ENCODE data around the gene FLT3LG.
A peak's percentile ranks its signal among the peaks of the same experiment; 100 is the strongest.
"Not testable (repeated sequence)": the region's sequence is repeated elsewhere in the genome, so short reads cannot be mapped to it uniquely, and the experiment has no call there.

The FLT3LG gene

GRCh38 chr19:49441210-49441959 lies 32.6 kb upstream of the FLT3LG start, which contains the start of gene SLC17A7:
SLC17A7 (minus strand) TSS chr19:49441527; CDS start chr19:49441379, 148 bp downstream.
- DNase-seq = no peak

GRCh38 chr19:49441960-49442350 lies 32.1 kb upstream of the FLT3LG start:
- DNase-seq = no peak

GRCh38 chr19:49442354-49442753 lies 31.7 kb upstream of the FLT3LG start:
- DNase-seq = no peak

GRCh38 chr19:49442771-49443365 lies 31.1 kb upstream of the FLT3LG start:
- DNase-seq = peak; percentile 78

- DNase-seq = peak; percentile 95
These were observed 30.5 kb upstream of the FLT3LG start for GRCh38 chr19:49443366-49444099.

- not testable (repeated sequence) for DNase-seq
These were observed 29.8 kb upstream of the FLT3LG start for GRCh38 chr19:49444100-49444700.

- no peak for DNase-seq
These were observed 28.0 kb upstream of the FLT3LG start for GRCh38 chr19:49445997-49446396.

- no peak for DNase-seq
These were observed 26.3 kb upstream of the FLT3LG start for GRCh38 chr19:49447485-49448431.

GRCh38 chr19:49448432-49448786 lies 25.6 kb upstream of the FLT3LG start:
- DNase-seq = no peak

- no peak for DNase-seq
These were observed 23.6 kb upstream of the FLT3LG start for GRCh38 chr19:49450405-49450804.

GRCh38 chr19:49451430-49452181 lies 22.4 kb upstream of the FLT3LG start, which contains the start of gene PIH1D1:
PIH1D1 (minus strand) TSS chr19:49451814; CDS start chr19:49451574, 240 bp downstream.
- DNase-seq = peak; percentile 99

- peak; percentile 97 for DNase-seq
These were observed 20.8 kb upstream of the FLT3LG start, which contains the start of gene ALDH16A1 for GRCh38 chr19:49453013-49453756. ALDH16A1 (plus strand) TSS chr19:49453225; CDS start chr19:49453332, 107 bp downstream.

- no peak for DNase-seq
These were observed 20.2 kb upstream of the FLT3LG start for GRCh38 chr19:49453757-49454240.

- DNase-seq = no peak
These were observed 18.2 kb upstream of the FLT3LG start for GRCh38 chr19:49455773-49456172.

- DNase-seq = no peak
These were observed 17.7 kb upstream of the FLT3LG start for GRCh38 chr19:49456326-49456725.

- no peak for DNase-seq
These were observed 15.5 kb upstream of the FLT3LG start for GRCh38 chr19:49458567-49458903.

- no peak for DNase-seq
These were observed 14.6 kb upstream of the FLT3LG start for GRCh38 chr19:49459388-49459787.

- DNase-seq = not testable (repeated sequence)
These were observed 12.9 kb upstream of the FLT3LG start for GRCh38 chr19:49461130-49461529.

GRCh38 chr19:49461656-49462055 lies 12.4 kb upstream of the FLT3LG start:
- DNase-seq = no peak

GRCh38 chr19:49462492-49462891 lies 11.5 kb upstream of the FLT3LG start:
- DNase-seq = no peak

All from NCI-H2029 (cell line).